Measurements from ENCODE around the gene IL27RA.
"Not testable (repeated sequence)": the region's sequence is repeated elsewhere in the genome, so short reads cannot be mapped to it uniquely, and the experiment has no call there.

Gene IL27RA

DNA sequence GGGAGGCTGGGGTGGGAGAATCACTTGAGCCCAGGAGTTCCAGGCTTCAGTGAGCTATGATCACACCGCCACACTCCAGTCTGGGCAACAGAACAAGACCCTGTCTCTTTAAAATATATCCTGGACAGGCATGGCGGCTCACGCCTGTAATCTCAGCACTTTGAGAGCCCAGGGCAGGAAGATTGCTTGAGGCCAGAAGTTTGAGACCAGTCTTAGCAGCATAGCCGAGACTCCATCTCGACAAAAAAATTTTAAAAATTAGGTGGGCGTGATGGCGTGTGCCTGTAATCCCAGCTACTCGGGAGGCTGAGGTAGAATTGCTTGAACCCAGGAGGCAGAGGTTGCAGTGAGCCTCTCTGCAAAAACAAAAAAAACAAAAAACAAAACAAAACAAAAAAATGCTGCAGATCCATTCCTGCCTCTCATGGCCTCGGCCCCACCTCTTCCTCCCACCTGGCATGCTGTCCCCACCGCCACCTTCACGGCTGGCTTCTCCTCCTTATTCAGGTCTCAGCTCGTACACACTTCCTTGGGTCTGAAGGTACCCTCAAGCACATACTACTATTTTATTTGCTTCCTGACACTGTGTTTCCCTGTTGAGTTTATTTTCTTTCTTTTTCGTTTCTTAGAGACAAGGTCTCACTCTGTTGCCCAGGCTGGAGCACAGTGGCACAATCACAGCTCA lies 30.7 kb upstream of the IL27RA start:
- DNase-seq = no peak

DNA sequence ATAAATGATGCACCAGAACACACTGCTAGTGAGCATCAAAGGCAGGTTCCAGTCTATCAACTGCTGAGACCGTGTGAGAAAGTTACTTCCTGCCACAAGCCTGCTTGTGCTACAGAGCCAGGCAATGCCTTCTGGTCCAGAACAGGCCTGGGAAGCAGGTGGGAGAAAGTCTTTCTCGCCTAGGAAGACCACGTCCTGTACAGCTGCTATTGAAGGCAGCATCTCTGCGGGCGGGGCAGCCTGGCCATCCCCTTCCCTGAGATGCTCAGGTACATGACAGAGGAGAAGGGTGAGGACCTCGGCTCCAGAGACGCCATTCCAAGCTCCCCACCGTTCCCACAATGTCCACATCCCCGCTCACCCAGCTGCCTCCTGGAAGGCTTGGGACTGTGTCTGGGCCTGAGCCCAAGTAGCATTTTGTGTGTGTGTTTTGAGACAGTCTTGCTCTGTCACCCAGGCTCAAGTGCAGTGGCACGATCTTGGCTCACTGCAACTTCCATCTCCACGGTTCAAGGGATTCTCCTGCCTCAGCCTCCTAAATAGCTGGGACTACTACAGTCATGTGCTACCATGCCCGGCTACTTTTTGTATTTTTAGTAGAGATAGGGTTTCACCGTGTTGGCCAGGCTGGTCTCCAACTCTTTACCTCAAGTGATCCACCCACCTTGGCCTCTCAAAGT lies 28.9 kb upstream of the IL27RA start:
- DNase-seq = no peak

- no peak for DNase-seq
Observed at GRCh38 chr19:14003251-14004055, 28.1 kb upstream of the IL27RA start.

- DNase-seq = no peak
Observed at GRCh38 chr19:14004619-14005348, 26.8 kb upstream of the IL27RA start.

DNA sequence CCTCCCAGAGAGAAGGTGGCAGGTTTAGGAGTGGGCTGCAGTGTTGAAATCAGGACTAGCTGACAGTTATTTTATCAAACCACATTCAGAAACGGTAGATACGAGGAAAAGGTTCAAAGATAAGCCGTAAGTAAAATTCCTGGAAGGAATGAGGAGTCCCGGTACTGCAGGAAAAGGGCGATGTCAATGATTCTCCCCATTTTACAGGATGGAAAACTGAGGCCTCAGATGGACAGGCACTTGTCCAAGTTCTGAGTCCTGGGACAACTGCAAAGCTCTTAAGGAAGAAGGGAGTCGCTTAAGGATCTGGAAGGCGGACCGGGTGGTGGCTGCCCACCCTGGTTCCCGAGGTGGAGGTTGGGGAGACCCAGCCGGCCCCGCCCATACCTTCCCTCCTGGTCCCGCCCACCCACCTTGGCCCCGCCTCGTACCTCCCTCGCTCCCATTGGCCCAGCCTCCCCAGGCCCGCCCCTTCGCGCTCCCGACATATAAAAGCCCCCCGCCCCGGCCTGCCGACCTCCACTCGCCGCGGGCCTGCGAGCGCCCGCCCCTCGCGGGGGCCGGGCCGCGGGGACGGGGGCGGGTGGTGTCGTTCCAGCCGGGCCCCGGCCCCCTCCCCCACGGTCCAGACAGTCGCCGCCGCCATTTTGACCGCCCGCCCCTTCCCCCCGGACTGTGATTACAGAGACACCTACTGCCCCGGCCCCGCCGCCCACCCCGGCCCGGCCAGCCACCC lies 26.0 kb upstream of the IL27RA start:
- peak; percentile 72 for DNase-seq

GRCh38 chr19:14006085-14006765 lies 25.3 kb upstream of the IL27RA start, which contains the start of gene RFX1:
RFX1 (minus strand) TSS chr19:14006320; CDS start chr19:13993843, 12,477 bp downstream.
- DNase-seq = peak; percentile 98

GRCh38 chr19:14006766-14007562 lies 24.6 kb upstream of the IL27RA start:
- DNase-seq = no peak

DNA sequence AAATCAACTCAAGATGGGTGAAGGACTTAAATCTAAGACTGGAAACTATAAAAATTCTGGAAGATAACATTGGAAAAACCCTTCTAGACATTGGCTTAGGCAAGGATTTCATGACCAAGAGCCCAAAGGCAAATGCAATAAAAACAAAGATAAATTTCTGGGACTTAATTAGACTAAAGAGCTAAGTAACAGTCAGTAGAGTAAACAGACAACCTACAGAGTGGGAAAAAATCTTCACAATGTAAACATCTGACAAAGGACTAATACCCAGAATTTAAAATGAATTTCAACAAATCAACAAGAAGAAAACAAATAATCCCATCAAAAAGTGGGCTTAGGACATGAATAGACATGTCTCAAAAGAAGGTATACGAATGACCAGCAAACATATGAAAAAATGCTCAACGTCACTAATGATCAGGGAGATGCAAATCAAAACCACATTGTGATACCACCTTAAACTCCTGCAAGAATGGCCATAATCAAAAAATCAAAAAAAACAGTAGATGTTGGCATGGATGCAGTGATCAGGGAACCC lies 19.1 kb upstream of the IL27RA start:
- DNase-seq = no peak

DNA sequence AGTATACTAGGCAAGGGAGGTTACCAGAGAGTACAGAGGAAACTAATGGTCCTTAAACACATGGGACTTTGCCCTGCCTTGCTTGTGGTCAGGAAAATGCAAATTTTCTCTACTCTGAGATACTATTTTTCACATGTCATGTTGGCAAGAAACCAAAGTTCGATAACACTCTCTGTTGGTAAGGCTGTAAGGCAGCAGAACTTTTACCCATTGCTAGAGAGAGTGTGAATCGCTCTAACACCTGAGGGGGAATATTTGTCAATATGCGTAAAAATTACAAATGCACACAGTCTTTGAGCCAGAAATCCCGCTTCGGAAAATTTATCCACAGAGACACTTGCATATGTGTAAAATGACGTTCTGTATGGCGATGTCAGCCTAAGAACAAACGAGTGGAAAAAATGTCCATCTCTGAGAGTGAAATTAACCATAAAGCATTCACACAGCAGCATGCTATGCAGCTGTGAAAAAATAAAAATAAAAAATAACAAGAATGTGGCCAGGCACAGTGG lies 16.0 kb upstream of the IL27RA start:
- DNase-seq = no peak

- no peak for DNase-seq
Observed at GRCh38 chr19:14019100-14019499, 12.5 kb upstream of the IL27RA start.

DNA sequence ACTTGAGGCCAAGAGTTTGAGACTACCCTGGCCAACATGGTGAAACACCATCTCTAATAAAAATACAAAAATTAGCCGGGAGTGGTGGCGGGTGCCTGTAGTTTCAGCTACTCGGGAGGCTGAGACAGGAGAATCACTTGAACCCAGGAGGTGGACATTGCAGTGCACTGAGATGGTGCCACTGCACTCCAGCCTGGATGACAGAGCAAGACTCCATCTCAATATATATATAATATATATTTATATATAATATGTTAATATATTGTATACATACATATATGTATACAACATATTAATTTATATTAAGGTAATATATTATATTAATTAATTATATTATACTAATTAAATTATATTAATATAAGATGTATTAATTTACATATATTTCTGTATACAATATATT lies 11.8 kb upstream of the IL27RA start:
- not testable (repeated sequence) for DNase-seq

- no peak for DNase-seq
Observed at GRCh38 chr19:14021474-14021873, 10.1 kb upstream of the IL27RA start.

GRCh38 chr19:14022469-14022868 lies 9.1 kb upstream of the IL27RA start:
- DNase-seq = no peak

DNA sequence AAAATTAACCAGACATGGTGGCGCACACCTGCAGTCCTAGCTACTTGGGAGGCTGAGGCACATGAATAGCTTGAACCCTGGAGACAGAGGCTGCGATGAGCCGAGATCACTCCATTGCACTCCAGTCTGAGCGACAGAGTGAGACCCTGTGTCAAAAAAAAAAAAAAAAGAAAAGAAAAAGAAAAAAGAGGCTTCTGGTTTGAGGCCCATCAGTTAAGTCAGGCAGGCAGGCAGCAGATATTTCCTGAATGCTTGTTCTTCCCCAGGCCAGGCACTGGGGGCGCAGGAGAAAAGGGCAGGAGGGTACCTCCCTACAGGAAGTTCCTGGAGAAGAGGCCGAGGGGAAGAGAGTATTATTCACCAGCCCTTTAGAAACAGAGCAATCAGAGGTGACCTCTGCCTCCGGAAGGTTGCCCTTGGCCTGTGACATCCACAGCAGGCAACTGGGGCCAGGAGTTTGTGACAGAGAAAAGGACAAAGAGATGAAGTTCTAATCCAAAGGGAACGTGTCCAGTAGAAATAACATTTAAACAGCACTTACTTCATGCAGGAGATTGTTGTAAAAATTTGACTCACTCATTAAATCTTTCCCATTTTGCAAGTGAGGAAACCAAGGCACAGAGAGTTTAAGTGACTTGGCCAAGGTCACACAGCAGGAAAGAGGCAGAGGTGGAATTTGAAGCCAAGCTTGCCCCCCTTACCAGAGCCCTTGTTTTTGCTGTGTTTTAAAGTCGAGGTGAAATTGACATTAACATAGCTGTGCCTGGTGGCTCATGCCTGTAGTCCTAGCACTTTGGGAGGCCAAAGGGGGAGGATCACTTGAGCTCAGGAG lies 7.9 kb upstream of the IL27RA start:
- DNase-seq = no peak

DNA sequence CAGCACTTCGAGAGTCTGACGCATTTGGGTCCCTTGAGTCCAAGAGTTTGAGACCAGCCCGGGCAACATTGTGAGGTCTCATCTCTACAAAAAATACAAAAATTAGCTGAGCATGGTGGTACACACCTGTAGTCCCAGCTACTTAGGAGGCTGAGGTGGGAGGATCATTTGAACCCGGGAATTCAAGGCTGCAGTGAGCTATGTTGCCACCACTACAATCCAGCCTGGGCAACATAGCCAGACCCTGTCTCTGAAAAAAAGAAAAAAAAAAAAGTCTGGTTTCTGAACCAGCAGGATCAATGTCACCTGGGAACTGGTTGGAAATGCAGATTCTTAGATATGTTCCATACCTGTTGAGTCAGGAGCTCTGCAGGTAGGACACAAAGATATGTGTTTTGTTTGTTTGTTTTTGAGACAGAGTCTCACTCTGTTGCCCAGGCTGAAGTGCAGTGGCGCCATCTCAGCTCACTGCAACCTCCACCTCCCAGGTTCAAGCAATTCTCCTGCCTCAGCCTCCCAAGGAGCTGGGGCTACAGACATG lies 4.8 kb upstream of the IL27RA start:
- not testable (repeated sequence) for DNase-seq

GRCh38 chr19:14027856-14028450 lies 3.6 kb upstream of the IL27RA start, which contains the start of gene RLN3:
RLN3 (plus strand) TSS chr19:14028148; CDS start chr19:14028205, 57 bp downstream.
- DNase-seq = no peak

DNA sequence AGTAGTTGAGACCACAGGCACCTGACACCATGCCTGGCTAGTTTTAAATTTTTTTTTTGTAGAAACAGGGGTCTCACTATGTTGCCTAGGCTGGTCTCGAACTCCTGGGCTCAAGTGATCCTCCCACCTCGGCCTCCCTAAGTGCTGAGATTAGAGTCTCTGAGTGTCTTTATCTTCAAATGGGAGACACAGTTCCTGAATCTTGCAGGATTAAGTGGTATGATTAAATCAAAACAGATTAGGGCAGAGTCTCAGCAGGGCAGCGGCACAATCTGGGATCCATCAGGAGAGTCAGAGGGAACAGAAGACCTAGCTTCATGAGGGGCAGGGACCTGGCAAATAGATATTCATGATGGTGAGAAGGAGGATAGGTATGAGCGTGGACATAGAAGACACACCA lies 2.7 kb upstream of the IL27RA start:
- no peak for DNase-seq

GRCh38 chr19:14030997-14031718 lies 404 bp upstream of the IL27RA start:
- DNase-seq = no peak
